Liver (tissue), 3 donors: ENCODE results near the gene FANK1.

Experiments
- CTCF ChIP-seq: fragments of 150-350 bp; IDR thresholded peaks from 2 replicates; pipeline ENCODE4 v1.5.1; 2017; ENCODE audit warnings: improper control_type of control experiment, low read depth, low read length; ENCODE audit not compliant: missing input control
- EGR1 ChIP-seq, 2 donors: IDR thresholded peaks; 2 replicates each; pipeline ENCODE4 v1.6.1; 2016 to 2018; ENCODE audit warnings: antibody characterized with exemption in 2 of 2, low read depth in 2 of 2
- FOXA1 ChIP-seq: IDR thresholded peaks from 2 replicates; pipeline ENCODE4 v1.6.1; 2016; ENCODE audit warnings: antibody characterized with exemption
- JUND ChIP-seq, 2 donors: IDR thresholded peaks; 2 replicates each; pipeline ENCODE4 v1.6.1; 2016; ENCODE audit warnings: antibody characterized with exemption in 2 of 2
- MAX ChIP-seq: IDR thresholded peaks from 2 replicates; pipeline ENCODE4 v1.6.1; 2016; ENCODE audit warnings: antibody characterized with exemption
- RAD21 ChIP-seq, 2 donors: IDR thresholded peaks; 2 replicates each; pipeline ENCODE4 v1.6.1; 2016; ENCODE audit warnings: antibody characterized with exemption in 2 of 2, mild to moderate bottlenecking in 2 of 2
- REST ChIP-seq: IDR thresholded peaks from 2 replicates; pipeline ENCODE4 v1.6.1; 2016; ENCODE audit warnings: antibody characterized with exemption, mild to moderate bottlenecking
- TAF1 ChIP-seq: conservative IDR thresholded peaks from 2 replicates; pipeline ENCODE4 v1.6.1; 2016; ENCODE audit warnings: antibody characterized with exemption, mild to moderate bottlenecking
- donor health status: healthy.
- donor health status: healthy.

GRCh38 chr10:126052171-126052570 is 155.8 kb downstream of the FANK1 start:
- TF ChIP-seq EGR1 (IDR thresholded peaks at IDR 0.05; ENCODE audit: low read depth in 2 of 2) (no peak), REST (no peak), CTCF (no peak), RAD21 (IDR thresholded peaks at IDR 0.05) (no peak), JUND (IDR thresholded peaks at IDR 0.05) (no peak), TAF1 (no peak), MAX (no peak), FOXA1 (no peak)
